ENCODE measurements around the gene LMF1.

GRCh38 chr16:971582-971905, 760 bp upstream of the LMF1 start:
- TF ChIP-seq CTCF (IDR thresholded peaks at IDR 0.05; ENCODE audit: low read depth, low read length) (no peak), EZH2phosphoT487 (IDR thresholded peaks at IDR 0.05; ENCODE audit: low read depth) (no peak)
